Vagina (tissue), 2 donors: ENCODE results near the gene PLEKHA8. TPM values are rescaled to one million over a fixed set of nuclear protein-coding genes. Genes with fewer than 3 reads are reported as not detected.
A peak's percentile ranks its signal among the peaks of the same experiment; 100 is the strongest.

Source experiments
- DNase-seq, 2 donors: peaks; one replicate each; pipeline ENCODE4 v3.0.0-alpha.2; 2017; ENCODE audit errors: extremely low spot score in 2 of 2
- H3K27ac ChIP-seq: fragments of 200-600 bp; sonication (generic); one replicate; pipeline ENCODE4 v1.5.1; 2019
- H3K27me3 ChIP-seq: fragments of 200-600 bp; sonication (generic); one replicate; pipeline ENCODE4 v1.5.1; 2019
- H3K36me3 ChIP-seq, 2 donors: fragments of 200-600 bp; sonication (generic); one replicate each; pipeline ENCODE4 v1.5.1; 2017 to 2019
- H3K4me1 ChIP-seq: fragments of 200-600 bp; sonication (generic); one replicate; pipeline ENCODE4 v1.5.1; 2019
- H3K4me3 ChIP-seq, 2 donors: fragments of 200-600 bp; sonication (generic); 1 replicate in 1 of 2; 2 replicates in 1 of 2; pipeline ENCODE4 v1.5.1; 2016 to 2019
- H3K9me3 ChIP-seq: fragments of 200-600 bp; sonication (generic); one replicate; pipeline ENCODE4 v1.5.1; 2019
- CTCF ChIP-seq, 3 experiments: fragments of 450-650 bp in 2 of 3; fragments of 200-600 bp in 1 of 3; sonication (generic) in 1 of 3; IDR thresholded peaks; one replicate each; pipeline ENCODE4 v1.5.1; 2017 to 2019; ENCODE audit warnings: antibody characterized with exemption in 3 of 3, mild to moderate bottlenecking in 2 of 3, moderate library complexity in 2 of 3
- POLR2A ChIP-seq, 2 donors: fragments of 450-650 bp; IDR thresholded peaks; one replicate each; pipeline ENCODE4 v1.6.1; 2017; ENCODE audit warnings: antibody characterized with exemption in 2 of 2, mild to moderate bottlenecking in 2 of 2, moderate library complexity in 2 of 2
- POLR2AphosphoS5 ChIP-seq, 2 donors: sonication (generic); formaldehyde crosslinking; IDR thresholded peaks; one replicate each; pipeline ENCODE4 v1.9.0; 2017; ENCODE audit warnings: antibody characterized with exemption in 2 of 2, mild to moderate bottlenecking in 2 of 2, low read depth in 1 of 2; ENCODE audit not compliant: insufficient read depth in 1 of 2
- intact Hi-C: fragments of 100-400 bp; cut with DNase I; formaldehyde crosslinking; loops from one replicate; pipeline ENCODE4 v1.15.1; 2023
- total RNA-seq: library from RNA; depleted of rRNA; stranded (reverse); fragments of >200 nt; gene quantifications from one replicate; pipeline ENCODE4 v1.2.3, GENCODE V29; 2016

PLEKHA8 gene
- total RNA-seq, 1 donor from 2014 or later = 12.3 TPM

GRCh38 chr7:30168835-30169573 is 140.8 kb downstream of the PLEKHA8 start:
- DNase-seq = no peak
- H3K27me3 ChIP-seq = no peaks in the 10 kb centered on the region
- peak overlapping the region; percentile 65 for H3K27ac ChIP-seq
- no peaks in the 10 kb centered on the region for H3K36me3 ChIP-seq
- peaks cover 63% of the 10 kb centered on the region for H3K4me1 ChIP-seq
- TF ChIP-seq POLR2AphosphoS5 (IDR thresholded peaks at IDR 0.05; ENCODE audit: insufficient read depth in 1 of 2, low read depth in 1 of 2) (peak in 1 of 2 donors; percentile 81), CTCF (IDR thresholded peaks at IDR 0.05) (no peak)
- no peaks in the 10 kb centered on the region for H3K9me3 ChIP-seq
- no peak overlapping the region for H3K4me3 ChIP-seq
- intact Hi-C loops = loop anchor here (5.0 kb wide), 1 partner anchor 243 kb away; no protein-coding TSS in a partner anchor

- Histone ChIP-seq H3K4me3 (no peak overlapping the region), H3K4me1 (peaks cover 61% of the 10 kb centered on the region), H3K27me3 (no peaks in the 10 kb centered on the region), H3K27ac (peak overlapping the region; percentile 65), H3K9me3 (no peaks in the 10 kb centered on the region), H3K36me3 (no peaks in the 10 kb centered on the region)
- TF ChIP-seq POLR2AphosphoS5 (IDR thresholded peaks at IDR 0.05; ENCODE audit: insufficient read depth in 1 of 2, low read depth in 1 of 2) = no peak
- TF ChIP-seq POLR2A (IDR thresholded peaks at IDR 0.05) = no peak
- no peak for TF ChIP-seq CTCF (IDR thresholded peaks at IDR 0.05)
- no peak for DNase-seq
- intact Hi-C loops = loop anchor here (5.0 kb wide), 1 partner anchor 243 kb away; no protein-coding TSS in a partner anchor
Measured at GRCh38 chr7:30169579-30169978, 141.4 kb downstream of the PLEKHA8 start.

- H3K9me3 ChIP-seq = no peaks in the 10 kb centered on the region
- H3K4me1 ChIP-seq = peaks cover 52% of the 10 kb centered on the region
- no peaks in the 10 kb centered on the region for H3K36me3 ChIP-seq
- H3K27me3 ChIP-seq = no peaks in the 10 kb centered on the region
- TF ChIP-seq CTCF (IDR thresholded peaks at IDR 0.05) (no peak), POLR2A (IDR thresholded peaks at IDR 0.05) (no peak), POLR2AphosphoS5 (IDR thresholded peaks at IDR 0.05; ENCODE audit: insufficient read depth in 1 of 2, low read depth in 1 of 2) (no peak)
- intact Hi-C loops = loop anchor here (10.0 kb wide), 1 partner anchor 114 kb away; the partner anchor contains the start of gene ZNRF2
- H3K27ac ChIP-seq = peak overlapping the region; percentile 65
- no peak overlapping the region for H3K4me3 ChIP-seq
- no peak for DNase-seq
Measured at GRCh38 chr7:30170476-30171205, 142.4 kb downstream of the PLEKHA8 start.

- TF ChIP-seq POLR2A (IDR thresholded peaks at IDR 0.05) = no peak
- TF ChIP-seq POLR2AphosphoS5 (IDR thresholded peaks at IDR 0.05; ENCODE audit: insufficient read depth in 1 of 2, low read depth in 1 of 2) = no peak
- no peak for TF ChIP-seq CTCF (IDR thresholded peaks at IDR 0.05)
- peak overlapping the region; percentile 81 for H3K27ac ChIP-seq
- no peaks in the 10 kb centered on the region for H3K27me3 ChIP-seq
- peaks cover 52% of the 10 kb centered on the region for H3K4me1 ChIP-seq
- no peaks in the 10 kb centered on the region for H3K36me3 ChIP-seq
- intact Hi-C loops = loop anchor here (10.0 kb wide), 1 partner anchor 113 kb away; the partner anchor contains the start of gene ZNRF2
- no peak for DNase-seq
- no peaks in the 10 kb centered on the region for H3K9me3 ChIP-seq
- H3K4me3 ChIP-seq = no peak overlapping the region
Measured at GRCh38 chr7:30171766-30172447, 143.7 kb downstream of the PLEKHA8 start.
